Cerebellar cortex (tissue), 1 donor: ENCODE measurements around the gene PPIL3.

Experiments
- DNase-seq: peaks from one replicate; pipeline ENCODE4 v3.0.0-alpha.2; 2015; ENCODE audit warnings: low spot score

PPIL3 gene

GRCh38 chr2:200860092-200860795 lies 28.6 kb downstream of the PPIL3 start:
- DNase-seq = no peak

- DNase-seq = no peak
Observed at GRCh38 chr2:200856806-200857205, 32.1 kb downstream of the PPIL3 start.

DNA sequence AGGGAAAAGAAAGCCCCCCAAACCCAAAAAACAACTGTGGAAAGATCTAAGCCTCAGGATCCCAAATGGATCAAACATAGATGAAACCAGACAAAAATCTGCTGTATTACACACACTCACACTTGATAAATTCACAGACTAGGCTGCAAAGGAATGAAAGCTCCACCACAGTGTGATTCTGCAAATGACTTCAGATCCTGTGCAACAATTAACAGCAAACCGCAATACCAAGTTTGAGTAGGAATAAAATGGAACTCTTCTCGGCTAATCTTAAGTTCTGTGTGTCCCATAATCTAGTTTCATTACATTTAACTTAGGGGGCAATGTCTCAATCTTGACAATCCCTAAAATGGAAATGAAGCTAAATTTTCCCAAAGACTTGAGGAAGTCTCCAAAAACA lies 36.3 kb downstream of the PPIL3 start:
- no peak for DNase-seq

- no peak for DNase-seq
Observed at GRCh38 chr2:200851398-200852248, 37.3 kb downstream of the PPIL3 start.

DNA sequence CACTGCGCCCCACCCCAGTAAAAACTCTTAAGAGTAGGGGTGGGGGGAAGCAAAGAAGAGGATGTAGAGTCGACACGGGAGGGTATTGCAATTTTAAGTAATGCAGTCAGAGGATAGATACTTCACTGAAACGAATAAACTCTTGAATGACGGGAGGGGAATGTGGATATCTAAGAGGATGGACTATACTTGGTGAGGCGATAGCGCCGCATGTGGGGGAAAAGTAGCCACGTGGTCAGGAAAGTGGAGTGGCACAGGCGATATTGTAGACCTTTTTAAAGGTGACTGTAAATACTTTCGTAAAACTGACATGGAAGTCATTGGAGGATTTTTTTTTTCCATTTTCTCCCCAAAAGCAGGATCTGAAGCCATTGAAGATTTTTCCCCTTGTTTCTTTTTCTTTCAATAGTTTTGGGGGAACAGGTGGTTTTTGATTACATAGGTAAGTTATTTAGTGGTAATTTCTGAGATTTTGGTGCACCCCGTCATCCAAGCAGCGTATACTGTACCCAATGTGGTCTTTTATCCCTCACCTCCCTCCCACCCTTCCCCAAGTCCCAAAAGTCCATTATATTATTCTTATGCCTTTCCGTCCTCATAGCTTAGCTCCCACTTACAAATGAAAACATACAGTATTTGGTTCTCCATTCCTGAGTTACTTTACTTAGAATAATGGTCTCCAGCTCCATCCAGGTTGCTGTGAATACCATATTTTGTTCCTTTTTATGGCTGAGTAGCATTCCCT lies 38.2 kb downstream of the PPIL3 start:
- no peak for DNase-seq

GRCh38 chr2:200847939-200848338 lies 40.9 kb downstream of the PPIL3 start:
- no peak for DNase-seq

GRCh38 chr2:200847269-200847668 lies 41.6 kb downstream of the PPIL3 start:
- no peak for DNase-seq

- DNase-seq = no peak
Observed at GRCh38 chr2:200845669-200846325, 43.1 kb downstream of the PPIL3 start.

DNA sequence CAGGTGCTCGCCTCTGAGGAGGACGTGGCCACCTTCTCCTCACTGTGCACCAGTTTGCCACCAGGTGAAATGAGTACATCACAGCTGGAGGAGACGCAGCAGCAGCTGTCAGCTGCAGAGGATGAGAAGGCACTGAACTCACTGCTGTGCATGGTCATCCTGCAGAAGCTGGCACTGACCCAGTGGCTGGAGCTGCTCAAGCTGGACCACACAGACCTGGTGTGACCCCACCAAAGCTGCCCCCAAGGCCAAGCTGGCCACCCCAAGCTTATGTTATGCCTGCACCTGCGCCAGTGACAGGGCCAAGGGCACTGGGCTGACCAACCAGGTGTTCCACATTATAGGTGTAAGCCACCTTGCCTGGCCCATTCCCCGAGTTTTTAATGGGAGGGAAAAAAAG lies 43.7 kb downstream of the PPIL3 start:
- DNase-seq = no peak

DNA sequence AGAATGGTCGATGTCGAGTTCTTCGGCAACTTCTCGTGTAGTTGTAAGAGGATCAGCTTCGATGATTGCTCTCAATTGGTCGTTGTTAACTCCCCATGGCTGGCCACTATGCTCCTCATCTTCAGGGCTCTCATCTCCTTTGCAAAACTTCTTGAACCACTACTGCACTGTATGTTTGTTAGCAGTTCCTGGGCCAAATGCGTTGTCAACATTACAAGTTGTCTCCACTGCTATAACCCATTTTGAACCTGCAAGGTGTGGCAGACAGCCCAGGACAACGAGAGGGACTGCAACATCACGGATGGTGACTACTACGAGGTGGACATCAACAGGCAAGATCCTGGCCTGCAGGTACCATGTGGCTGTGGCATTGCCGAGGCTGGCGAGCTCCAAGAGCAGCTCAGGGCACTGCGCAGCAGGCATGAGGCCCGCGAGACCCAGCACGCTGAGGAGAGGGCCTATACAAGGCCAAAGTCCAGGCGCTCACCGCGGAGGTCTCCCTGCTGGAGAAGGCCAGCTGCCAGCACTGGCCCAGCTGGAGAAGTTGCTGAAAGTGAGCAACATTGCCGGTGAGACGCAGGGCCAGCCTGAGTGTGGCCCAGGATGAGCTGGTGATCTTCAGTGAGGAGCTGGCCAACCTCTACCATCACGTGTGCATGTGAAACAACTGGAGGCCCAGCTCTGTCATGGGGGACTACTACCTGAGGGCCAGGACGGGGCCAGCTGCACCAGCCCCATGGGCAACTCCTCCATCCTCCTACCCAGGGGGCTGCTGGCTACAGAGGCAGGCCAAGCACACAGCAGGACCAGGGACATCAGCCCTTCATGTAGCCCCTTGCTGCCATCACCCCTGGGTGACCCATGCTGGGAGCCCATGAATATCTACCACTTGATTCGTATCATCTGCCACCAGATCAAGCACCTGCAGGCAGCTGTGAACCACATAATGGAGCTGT lies 44.6 kb downstream of the PPIL3 start:
- no peak for DNase-seq

GRCh38 chr2:200839513-200839912 lies 49.4 kb downstream of the PPIL3 start:
- no peak for DNase-seq

- DNase-seq = no peak
Observed at GRCh38 chr2:200834701-200835100, 54.2 kb downstream of the PPIL3 start.

GRCh38 chr2:200829258-200829655 lies 59.6 kb downstream of the PPIL3 start:
- DNase-seq = no peak

- DNase-seq = no peak
Observed at GRCh38 chr2:200828572-200829257, 60.2 kb downstream of the PPIL3 start.

DNA sequence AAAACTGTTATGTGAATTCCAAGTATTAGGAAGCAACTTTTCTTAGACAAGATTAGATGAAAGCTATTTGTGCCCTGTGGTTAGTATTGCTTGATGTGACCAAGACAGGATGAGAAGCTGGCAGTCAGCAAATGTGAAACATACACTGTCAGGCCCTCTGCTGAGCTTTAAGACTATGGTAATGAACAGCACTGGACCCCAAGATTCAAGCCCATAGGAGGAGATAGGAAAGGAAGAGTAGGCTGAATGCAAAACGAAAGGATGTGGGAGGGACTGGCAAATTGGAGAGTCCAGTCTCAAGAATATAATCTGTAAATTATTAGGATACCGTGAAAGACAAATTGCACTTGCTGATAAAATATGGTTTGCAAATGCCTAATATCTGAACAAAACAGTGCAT lies 60.8 kb downstream of the PPIL3 start:
- DNase-seq = no peak

- no peak for DNase-seq
Observed at GRCh38 chr2:200821686-200822245, 67.1 kb downstream of the PPIL3 start.
